DMS 273 (cell line): ENCODE results near the gene LRRC8C.
A peak's percentile ranks its signal among the peaks of the same experiment; 100 is the strongest.
"Not testable (repeated sequence)": the region's sequence is repeated elsewhere in the genome, so short reads cannot be mapped to it uniquely, and the experiment has no call there.

Experiments
- DNase-seq: peaks from one replicate; lab custom pipeline; 2025; ENCODE audit not compliant: unreplicated experiment; lab: John Stamatoyannopoulos, UW

Gene LRRC8C

GRCh38 chr1:89701746-89702241 lies 68.9 kb downstream of the LRRC8C start:
- no peak for DNase-seq

GRCh38 chr1:89702520-89703045 lies 69.7 kb downstream of the LRRC8C start:
- no peak for DNase-seq

GRCh38 chr1:89703469-89703868 lies 70.5 kb downstream of the LRRC8C start:
- DNase-seq = no peak

- no peak for DNase-seq
Measured at GRCh38 chr1:89704014-89704413, 71.1 kb downstream of the LRRC8C start.

GRCh38 chr1:89704885-89705284 lies 72.0 kb downstream of the LRRC8C start:
- DNase-seq = not testable (repeated sequence)

GRCh38 chr1:89705901-89706699 lies 73.2 kb downstream of the LRRC8C start:
- DNase-seq = no peak

GRCh38 chr1:89706700-89707012 lies 73.7 kb downstream of the LRRC8C start:
- DNase-seq = no peak

- DNase-seq = no peak
Measured at GRCh38 chr1:89708751-89709375, 75.9 kb downstream of the LRRC8C start.

- no peak for DNase-seq
Measured at GRCh38 chr1:89710498-89711139, 77.7 kb downstream of the LRRC8C start.

- no peak for DNase-seq
Measured at GRCh38 chr1:89711140-89711778, 78.3 kb downstream of the LRRC8C start.

GRCh38 chr1:89712420-89712819 lies 79.5 kb downstream of the LRRC8C start:
- no peak for DNase-seq

GRCh38 chr1:89715677-89716076 lies 82.8 kb downstream of the LRRC8C start:
- no peak for DNase-seq

GRCh38 chr1:89719502-89720306 lies 86.8 kb downstream of the LRRC8C start:
- peak; percentile 52 for DNase-seq

- no peak for DNase-seq
Measured at GRCh38 chr1:89720839-89721238, 87.9 kb downstream of the LRRC8C start.

GRCh38 chr1:89721351-89721750 lies 88.4 kb downstream of the LRRC8C start:
- no peak for DNase-seq

GRCh38 chr1:89723144-89723543 lies 90.2 kb downstream of the LRRC8C start:
- no peak for DNase-seq

- no peak for DNase-seq
Measured at GRCh38 chr1:89723863-89724262, 90.9 kb downstream of the LRRC8C start.

- DNase-seq = no peak
Measured at GRCh38 chr1:89724369-89725010, 91.6 kb downstream of the LRRC8C start.

GRCh38 chr1:89725011-89725370 lies 92.1 kb downstream of the LRRC8C start:
- DNase-seq = no peak

GRCh38 chr1:89725631-89726030 lies 92.7 kb downstream of the LRRC8C start:
- no peak for DNase-seq
